ENCODE measurements around the gene PPDPF.
"Not testable (repeated sequence)": the region's sequence is repeated elsewhere in the genome, so short reads cannot be mapped to it uniquely, and the experiment has no call there.

PPDPF gene

DNA sequence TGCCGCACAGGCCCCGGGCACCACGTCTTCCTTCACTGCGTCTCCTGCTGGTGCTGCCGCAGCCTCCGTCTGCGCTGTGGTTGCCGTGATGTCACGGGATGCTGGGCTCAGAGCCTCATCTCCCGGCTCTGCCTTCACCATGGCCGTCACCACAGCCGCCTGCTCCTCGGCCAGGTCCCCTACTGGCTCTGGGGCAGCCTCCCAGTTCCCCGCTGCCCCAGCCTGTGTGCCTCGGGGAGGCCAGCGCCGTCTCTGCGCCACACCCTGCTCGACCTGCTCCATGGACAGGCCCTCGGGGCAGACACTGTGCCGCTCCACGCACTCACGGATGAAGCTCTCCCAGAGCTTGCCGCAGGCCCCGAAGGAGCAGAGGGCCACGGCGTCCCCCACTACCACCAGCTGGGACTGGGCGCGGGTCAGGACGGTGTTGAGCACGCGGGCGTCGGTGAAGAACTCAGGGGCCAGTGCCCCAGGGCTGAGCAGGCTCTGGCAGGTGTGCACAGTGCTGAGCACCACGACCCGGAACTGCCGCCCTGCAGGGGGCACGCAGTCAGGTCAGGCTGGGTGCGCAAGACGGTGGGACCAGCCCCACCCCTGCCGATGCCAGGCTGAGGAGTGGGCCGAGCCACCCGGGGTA, 45.3 kb downstream of the PPDPF start:
- no peak for DNase-seq

DNA sequence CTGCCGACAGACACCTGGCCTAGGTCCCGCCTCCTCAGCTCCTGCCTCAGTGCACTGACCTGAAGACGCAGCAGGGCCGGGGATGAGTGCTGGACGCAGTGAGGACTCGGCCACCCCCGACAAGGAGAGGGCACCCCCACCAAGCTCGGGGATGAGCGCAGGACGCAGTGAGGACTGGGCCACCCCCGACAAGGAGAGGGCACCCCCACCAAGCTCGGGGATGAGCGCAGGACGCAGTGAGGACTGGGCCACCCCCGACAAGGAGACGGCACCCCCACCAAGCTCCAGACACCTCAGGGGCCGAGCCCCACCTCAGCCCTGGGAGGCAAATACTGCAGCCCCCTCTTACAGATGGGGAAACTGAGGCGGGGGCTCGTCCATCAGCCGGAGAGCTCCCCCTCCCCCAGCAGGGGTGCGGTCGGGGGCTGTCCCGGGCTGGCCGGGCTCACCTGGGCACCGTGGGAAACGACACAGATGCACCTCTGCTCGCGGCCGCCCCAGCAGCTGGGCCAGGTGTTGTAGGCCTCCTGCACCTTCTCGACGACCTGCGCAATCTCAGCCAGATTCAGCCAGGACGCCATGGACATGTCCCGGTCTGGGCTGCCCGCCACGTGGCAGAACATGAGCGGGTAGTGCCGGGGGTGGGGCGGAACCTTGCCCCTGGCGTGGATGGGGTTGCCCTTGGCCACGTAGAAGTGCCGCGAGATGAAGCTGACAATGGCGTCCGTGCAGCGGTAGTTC, 46.0 kb downstream of the PPDPF start:
- no peak for DNase-seq

DNA sequence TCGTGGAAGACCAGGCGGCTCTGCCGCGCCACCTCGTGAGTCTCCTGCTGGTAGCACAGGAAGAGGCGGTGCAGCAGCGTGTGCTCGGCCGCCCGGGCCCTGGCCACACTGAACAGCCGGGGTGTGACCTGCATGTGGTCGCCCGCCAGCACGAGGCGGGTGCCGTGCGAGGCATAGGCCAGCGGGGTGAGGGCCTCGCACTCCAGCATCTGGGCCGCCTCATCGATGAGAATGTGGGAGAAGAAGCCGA, 46.5 kb downstream of the PPDPF start:
- no peak for DNase-seq

DNA sequence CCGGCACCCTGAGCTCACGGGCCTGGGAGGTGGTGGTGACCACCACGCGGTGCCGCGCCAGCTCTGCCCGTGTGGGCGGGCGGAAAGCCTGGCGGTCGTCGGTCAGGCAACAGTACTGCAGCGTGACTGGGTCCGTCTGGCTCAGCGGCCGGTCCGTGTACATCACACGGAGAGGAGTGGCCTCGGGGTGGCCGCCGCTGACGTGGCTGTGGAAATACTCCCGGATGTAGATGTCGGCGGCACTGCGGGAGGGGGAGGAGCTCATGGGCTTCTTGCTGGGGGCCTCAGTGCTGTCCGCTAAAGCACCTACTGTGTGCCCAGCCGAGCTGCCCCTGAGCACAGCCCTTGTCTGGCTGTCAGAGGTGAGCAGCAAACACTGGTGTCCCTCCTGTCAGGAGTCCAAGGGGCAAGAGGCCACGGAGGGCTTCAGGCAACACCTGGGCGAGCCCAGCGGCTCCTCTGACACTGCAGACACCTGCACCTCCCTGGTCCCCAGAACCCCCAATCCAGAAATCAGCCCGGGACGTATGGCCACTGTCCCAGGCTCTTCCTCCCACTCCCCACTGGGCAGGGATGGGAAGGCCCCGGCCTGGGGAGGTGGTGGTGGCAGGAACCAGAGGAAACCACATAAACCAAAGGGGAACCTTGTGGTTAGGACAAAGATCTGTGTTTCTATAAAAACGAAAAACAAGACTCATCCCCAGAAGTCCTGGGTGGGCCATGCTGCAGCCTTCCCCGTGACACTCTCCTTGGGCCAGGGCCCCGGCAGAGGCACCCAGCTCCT, 47.0 kb downstream of the PPDPF start:
- DNase-seq: peak in 4 of 5 donors; percentile 25 to 75 (median 38)

DNA sequence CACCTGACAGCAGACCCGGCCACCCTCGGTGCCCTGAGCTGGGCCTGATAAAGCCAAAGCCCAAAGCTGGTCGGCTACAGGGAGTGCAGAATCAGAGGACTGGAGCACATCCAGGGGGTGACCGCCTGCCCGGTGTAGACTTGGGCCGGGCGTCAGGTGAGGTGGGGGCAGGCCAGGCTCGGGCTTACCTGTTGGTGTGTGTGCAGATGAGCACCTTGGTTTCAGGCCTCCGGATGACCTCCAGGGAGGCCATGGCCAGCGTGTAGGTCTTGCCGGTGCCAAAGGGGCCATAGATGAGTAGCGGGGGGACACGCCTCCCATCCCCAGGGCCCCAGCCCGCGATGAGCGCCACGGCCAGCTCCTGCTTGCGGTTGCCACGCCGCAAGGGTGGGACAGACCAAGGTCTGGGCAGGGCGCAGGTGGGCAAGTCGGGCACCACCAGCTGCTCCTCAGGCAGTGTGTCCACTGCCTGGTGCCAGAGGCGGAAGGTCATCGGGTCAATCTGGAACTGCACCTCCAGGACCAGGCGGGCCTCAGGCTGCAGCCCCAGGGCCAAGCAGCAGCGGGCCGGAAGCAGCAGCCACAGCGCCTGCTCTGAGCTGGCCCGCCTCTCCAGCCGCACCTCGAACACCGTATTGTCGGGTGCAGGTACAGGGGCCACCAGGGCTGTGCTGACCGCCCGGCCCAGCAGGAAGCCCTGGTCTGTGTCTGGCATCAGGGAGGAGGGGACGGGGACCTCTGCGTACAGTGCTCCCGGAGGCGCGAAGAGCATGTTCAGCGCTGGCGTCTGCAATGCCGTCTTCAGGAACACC, 47.8 kb downstream of the PPDPF start:
- no peak for DNase-seq

DNA sequence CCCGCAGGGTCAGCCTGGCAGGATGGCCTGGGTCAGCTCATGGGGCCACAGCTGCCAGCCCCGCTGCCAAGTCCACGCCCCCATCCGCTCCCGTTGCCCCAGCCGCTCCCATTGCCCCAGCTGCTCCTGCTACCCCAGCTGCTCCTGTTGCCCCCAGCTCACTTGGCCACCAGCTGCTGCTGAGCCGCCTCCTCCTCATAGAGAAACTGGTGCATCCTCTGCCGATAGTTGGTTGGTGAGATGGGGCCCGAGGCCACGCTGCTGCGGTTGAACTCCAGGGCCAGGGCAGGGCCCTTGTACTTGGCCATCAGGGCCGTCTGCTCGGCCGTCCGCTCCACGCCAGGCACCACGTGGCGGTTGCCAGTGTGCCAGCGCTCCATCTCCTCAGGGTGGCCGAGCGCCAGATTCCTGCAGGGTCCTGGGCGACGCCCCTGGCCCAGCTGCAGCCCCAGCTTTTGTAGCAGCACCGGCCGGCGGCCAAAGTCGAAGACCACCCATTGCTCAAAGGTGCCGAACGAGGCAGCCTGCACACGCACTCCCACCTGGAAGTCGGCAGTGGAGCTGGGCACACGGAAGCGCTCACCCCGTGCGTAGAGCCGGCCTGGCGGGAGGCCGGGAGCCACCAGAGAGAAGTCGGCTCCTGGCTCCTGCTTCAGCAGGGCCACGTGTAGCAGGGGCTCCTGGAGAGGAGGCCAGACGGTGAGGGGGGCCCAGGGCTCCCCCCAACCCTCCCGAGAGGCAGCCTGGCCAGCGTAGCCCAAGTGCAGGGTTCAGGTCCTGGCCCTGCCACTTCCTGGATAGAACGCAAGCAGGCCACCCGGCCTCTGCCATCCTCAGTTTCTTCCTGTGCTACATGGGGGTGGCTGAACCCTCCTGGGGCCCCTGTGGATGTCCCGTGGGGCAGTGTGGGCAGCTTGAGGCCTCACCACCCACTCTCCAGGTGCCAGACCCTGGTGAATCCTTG, 48.7 kb downstream of the PPDPF start:
- no peak for DNase-seq

DNA sequence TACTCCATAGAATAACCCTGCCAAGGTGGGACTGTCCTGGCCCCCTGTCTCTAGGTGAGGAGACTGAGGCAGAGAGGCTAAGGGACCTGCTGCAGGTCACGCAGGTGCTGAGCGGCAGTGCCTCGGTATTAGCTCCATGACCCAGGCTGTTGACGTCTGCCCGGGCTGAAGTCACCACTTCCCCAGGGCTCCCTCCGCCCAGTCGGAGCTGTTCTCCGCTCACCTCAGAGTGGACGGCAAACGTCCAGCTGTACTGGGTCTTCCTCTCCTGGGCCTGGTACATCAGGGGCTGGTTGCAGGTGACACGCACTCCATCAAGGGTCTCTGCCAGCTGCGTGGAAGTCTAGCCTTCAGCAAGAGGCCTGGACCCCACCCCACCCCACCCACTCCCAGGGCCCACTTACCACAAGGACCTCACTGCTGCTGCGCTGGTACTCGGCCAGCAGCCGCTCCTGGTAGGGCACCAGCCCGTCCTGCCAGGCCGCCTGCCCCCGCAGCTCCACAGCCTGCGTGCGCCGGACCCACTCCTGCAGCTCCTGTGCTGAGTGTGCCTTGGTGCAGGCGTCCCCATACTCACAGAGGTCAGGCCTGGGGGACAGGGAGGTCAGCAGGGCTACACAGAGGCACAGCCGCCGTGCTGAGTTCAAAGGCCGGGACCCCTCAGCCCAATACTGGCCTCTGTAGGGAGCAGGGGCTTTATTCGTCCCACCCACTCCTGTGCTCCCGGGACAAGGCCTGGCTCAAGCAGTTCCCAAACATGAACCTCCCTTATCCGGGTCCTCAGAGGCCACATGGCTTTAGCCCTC, 49.9 kb downstream of the PPDPF start:
- DNase-seq: no peak

DNA sequence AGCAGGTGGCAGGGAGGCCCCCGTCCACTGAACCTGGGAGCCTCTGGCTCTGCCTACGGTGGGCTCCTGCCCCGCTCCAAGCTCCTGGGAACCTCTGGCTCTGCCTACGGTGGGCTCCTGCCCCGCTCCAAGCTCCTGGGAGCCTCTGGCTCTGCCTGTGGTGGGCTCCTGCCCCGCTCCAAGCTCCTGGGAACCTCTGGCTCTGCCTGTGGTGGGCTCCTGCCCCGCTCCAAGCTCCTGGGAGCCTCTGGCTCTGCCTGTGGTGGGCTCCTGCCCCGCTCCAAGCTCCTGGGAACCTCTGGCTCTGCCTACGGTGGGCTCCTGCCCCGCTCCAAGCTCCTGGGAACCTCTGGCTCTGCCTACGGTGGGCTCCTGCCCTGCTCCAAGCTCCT, 50.5 kb downstream of the PPDPF start:
- DNase-seq: not testable (repeated sequence)
